CD14-positive monocyte (primary cell): Measurements from ENCODE around the gene TXNRD2. TPM values are rescaled to one million over a fixed set of nuclear protein-coding genes. Genes with fewer than 3 reads are reported as not detected.

Experiments used
- DNase-seq, 3 donors: peaks; one replicate each; pipeline ENCODE4 v3.0.0-alpha.2; 2011 to 2022
- H2AFZ ChIP-seq: 2 replicates; pipeline ENCODE4 v1.6.0; 2012; ENCODE audit warnings: mild to moderate bottlenecking, low read depth, low read length, inconsistent platforms; ENCODE audit not compliant: insufficient read depth, poor library complexity, severe bottlenecking
- H3K27ac ChIP-seq, 2 donors: 1 replicate in 1 of 2; 2 replicates in 1 of 2; pipeline ENCODE4 v1.5.1; 2012 to 2013; ENCODE audit warnings: low read length in 2 of 2, control low read depth in 1 of 2, inconsistent platforms in 1 of 2, low read depth in 1 of 2, mild to moderate bottlenecking in 1 of 2
- H3K27me3 ChIP-seq, 2 donors: one replicate each; pipeline versions ENCODE4 v1.6.0 to v1.6.1; 2011 to 2013; ENCODE audit warnings: low read length in 2 of 2; ENCODE audit not compliant: control insufficient read depth in 2 of 2, insufficient read depth in 2 of 2
- H3K36me3 ChIP-seq, 2 donors: replicated peaks in 1 of 2; 1 replicate in 1 of 2; 2 replicates in 1 of 2; pipeline versions ENCODE4 v1.5.1 to v1.6.1; 2012 to 2013; ENCODE audit warnings: low read length in 2 of 2, control low read depth in 1 of 2, inconsistent platforms in 1 of 2, mild to moderate bottlenecking in 1 of 2; ENCODE audit not compliant: insufficient read depth in 2 of 2, control insufficient read depth in 1 of 2
- H3K4me1 ChIP-seq, 2 donors: 1 replicate in 1 of 2; 2 replicates in 1 of 2; pipeline versions ENCODE4 v1.5.1 to v1.6.1; 2012 to 2013; ENCODE audit warnings: low read length in 2 of 2, control low read depth in 1 of 2, inconsistent platforms in 1 of 2, mild to moderate bottlenecking in 1 of 2, moderate library complexity in 1 of 2; ENCODE audit not compliant: insufficient read depth in 2 of 2, control insufficient read depth in 1 of 2
- H3K4me2 ChIP-seq: replicated peaks from 2 replicates; pipeline ENCODE3; 2012; ENCODE audit warnings: low read length, moderate library complexity, mild to moderate bottlenecking; ENCODE audit not compliant: poor library complexity, severe bottlenecking; ENCODE audit errors: extremely low read depth
- H3K4me3 ChIP-seq, 3 experiments: fragments of 200-600 bp in 1 of 3; sonication (generic) in 1 of 3; replicated peaks in 1 of 3; 1 replicate in 2 of 3; 2 replicates in 1 of 3; pipeline ENCODE4 v1.5.1; 2011 to 2013; ENCODE audit warnings: low read length in 3 of 3, mild to moderate bottlenecking in 3 of 3, control low read depth in 2 of 3, low read depth in 2 of 3, inconsistent platforms in 1 of 3, moderate library complexity in 1 of 3
- H3K79me2 ChIP-seq: 2 replicates; pipeline ENCODE4 v1.6.0; 2012; ENCODE audit warnings: mild to moderate bottlenecking, control low read depth, inconsistent platforms, low read length, moderate library complexity; ENCODE audit not compliant: insufficient read depth
- H3K9ac ChIP-seq: 2 replicates; pipeline ENCODE4 v1.6.0; 2017; ENCODE audit warnings: low read length, mild to moderate bottlenecking; ENCODE audit not compliant: insufficient read depth, poor library complexity, severe bottlenecking
- H3K9me3 ChIP-seq, 2 donors: replicated peaks in 1 of 2; 1 replicate in 1 of 2; 2 replicates in 1 of 2; pipeline versions ENCODE4 v1.5.1 to v1.6.1; 2012 to 2013; ENCODE audit warnings: low read length in 2 of 2, control low read depth in 1 of 2; ENCODE audit not compliant: control insufficient read depth in 1 of 2, insufficient read depth in 1 of 2
- H4K20me1 ChIP-seq: 2 replicates; pipeline ENCODE4 v1.6.0; 2012; ENCODE audit warnings: mild to moderate bottlenecking, low read length, control low read depth, moderate library complexity; ENCODE audit not compliant: insufficient read depth
- H3K27ac Mint-ChIP-seq, 7 donors: one replicate each; pipeline ENCODE4 v1.8.0; 2020; ENCODE audit warnings: mild to moderate bottlenecking in 7 of 7, mixed read lengths in 7 of 7, moderate library complexity in 6 of 7, inconsistent platforms in 2 of 7
- H3K27me3 Mint-ChIP-seq, 3 donors: one replicate each; pipeline ENCODE4 v1.8.0; 2021 to 2022; ENCODE audit warnings: low read depth in 3 of 3, mild to moderate bottlenecking in 3 of 3, mixed read lengths in 3 of 3, moderate library complexity in 3 of 3, inconsistent platforms in 1 of 3
- H3K36me3 Mint-ChIP-seq, 2 donors: one replicate each; pipeline ENCODE4 v1.8.0; 2020; ENCODE audit warnings: mixed read lengths in 2 of 2, inconsistent platforms in 1 of 2, mild to moderate bottlenecking in 1 of 2
- H3K4me1 Mint-ChIP-seq: one replicate; pipeline ENCODE4 v1.8.0; 2020; ENCODE audit warnings: mild to moderate bottlenecking, mixed read lengths
- H3K4me3 Mint-ChIP-seq, 2 donors: one replicate each; pipeline ENCODE4 v1.8.0; 2020; ENCODE audit warnings: mild to moderate bottlenecking in 2 of 2, mixed read lengths in 2 of 2, moderate library complexity in 1 of 2
- H3K9me3 Mint-ChIP-seq, 7 donors: one replicate each; pipeline ENCODE4 v1.8.0; 2020 to 2022; ENCODE audit warnings: mixed read lengths in 7 of 7, mild to moderate bottlenecking in 6 of 7, moderate library complexity in 6 of 7, inconsistent platforms in 2 of 7
- CTCF ChIP-seq: fragments of 200-600 bp; IDR thresholded peaks from one replicate; pipeline ENCODE4 v1.8.0; 2022; ENCODE audit warnings: antibody characterized with exemption, mild to moderate bottlenecking
- WGBS: methylation state at CpG from one replicate; pipeline ENCODE4 v1.1.5; 2013; ENCODE audit warnings: missing lambda C conversion rate; ENCODE audit not compliant: insufficient coverage; 5-methylcytosine and 5-hydroxymethylcytosine counted together
- intact Hi-C, 2 donors: fragments of 100-400 bp; cut with micrococcal nuclease; formaldehyde crosslinking; loops; one replicate each; pipeline versions ENCODE4 v1.15.0 to v1.15.1; 2023
- polyA plus RNA-seq, 3 donors: library from polyadenylated mRNA; depleted of rRNA in 1 of 3; unstranded in 2 of 3; stranded (reverse) in 1 of 3; fragments of 300-500 nt in 2 of 3; fragments of >200 nt in 1 of 3; fragmentation: Illumina TruSeq in 2 of 3; gene quantifications; 1 replicate in 2 of 3; 2 replicates in 1 of 3; pipeline ENCODE4 v1.2.3, GENCODE V29; 2012 to 2021

Gene TXNRD2
- polyA plus RNA-seq, 3 donors = 24.9 to 54.9 (median 30.8) TPM

- Histone ChIP-seq H4K20me1 (peaks cover 6% of the 10 kb centered on the region), H3K27me3 (no peaks in the 10 kb centered on the region), H3K4me2 (peak overlapping the region; percentile 92), H3K27ac (peak overlapping the region; percentile 64 to 91), H2AFZ (peak overlapping the region; percentile 94), H3K79me2 (peaks cover 49% of the 10 kb centered on the region), H3K36me3 (peaks cover 19 to 24% of the 10 kb centered on the region in 2 donors), H3K9me3 (no peaks in the 10 kb centered on the region), H3K9ac (peak overlapping the region; percentile 87), H3K4me3 (peak overlapping the region; percentile 55 to 97 (median 93)), H3K4me1 (peaks cover 29 to 31% of the 10 kb centered on the region in 2 donors)
- Mint-ChIP-seq H3K36me3 (peaks cover 16 to 29% of the 10 kb centered on the region in 2 donors), H3K9me3 (peaks cover 0 to 2% (median 0%) of the 10 kb centered on the region in 7 donors), H3K27me3 (peaks cover 0 to 4% (median 1%) of the 10 kb centered on the region in 3 donors), H3K4me3 (peak overlapping the region; percentile 86 to 93), H3K4me1 (peaks cover 30% of the 10 kb centered on the region), H3K27ac (peak overlapping the region; percentile 65 to 92 (median 84))
- WGBS = 1% methylated on average over 49 of the region's 49 CpGs
- intact Hi-C loops = loop anchor here (2.0 to 10.0 kb wide), 5 partner anchors 33 to 379 kb away; partner anchors contain the start of genes ARVCF (in 1 of the 2), CDC45 (in 1 of the 2), RANBP1 (in 1 of the 2) and TRMT2A (in 1 of the 2)
- no peak for TF ChIP-seq CTCF
- no peak for DNase-seq
These were observed 87.5 kb downstream of the TXNRD2 start for GRCh38 chr22:19853879-19854777.

DNA sequence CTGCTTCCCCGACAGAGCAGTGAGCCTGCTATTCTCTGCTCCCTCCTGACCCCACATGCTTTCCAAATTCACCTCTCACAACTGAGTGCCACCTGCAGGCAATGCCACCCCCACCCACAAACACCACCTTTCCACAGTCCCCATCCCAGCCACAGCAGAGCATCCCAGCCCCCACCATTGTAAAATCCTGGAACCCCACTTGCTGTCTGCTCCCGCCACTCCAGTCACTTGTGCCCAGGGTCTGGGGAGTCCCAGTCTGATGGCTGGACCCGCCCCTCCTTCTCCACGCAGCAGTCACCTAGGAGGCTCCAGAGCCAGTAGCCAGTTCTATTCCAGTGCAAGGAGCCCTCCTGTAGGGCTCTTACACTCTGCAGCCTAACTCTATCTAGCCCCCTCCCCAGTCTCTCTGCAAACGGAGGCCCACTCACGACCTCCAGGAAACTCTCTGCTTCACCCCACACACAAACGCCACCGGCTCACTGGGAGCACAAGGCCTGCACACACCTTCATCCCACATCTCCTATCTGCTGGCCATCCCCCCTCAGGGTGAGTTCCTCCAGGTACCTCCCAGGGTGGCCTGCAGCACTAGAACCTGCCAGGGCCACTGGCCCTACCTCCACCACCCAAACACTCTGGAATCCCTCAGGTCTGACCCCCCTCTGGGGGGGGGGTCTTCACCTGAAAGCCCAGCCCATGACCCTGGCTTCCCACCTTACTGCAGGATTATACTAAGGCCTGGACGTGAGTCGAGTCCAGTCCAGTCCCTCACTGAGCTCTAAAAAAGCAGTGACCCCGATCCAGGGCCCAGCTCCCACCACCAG lies 88.3 kb downstream of the TXNRD2 start:
- H3K9ac ChIP-seq = peak overlapping the region; percentile 87
- Mint-ChIP-seq H3K27me3 (peaks cover 0 to 4% (median 1%) of the 10 kb centered on the region in 3 donors), H3K4me1 (peaks cover 28% of the 10 kb centered on the region), H3K27ac (peak overlapping the region in 5 of 7 donors; percentile 51 to 92 (median 86)), H3K4me3 (peak overlapping the region; percentile 86 to 93), H3K9me3 (peaks cover 0 to 2% (median 0%) of the 10 kb centered on the region in 7 donors), H3K36me3 (peaks cover 16 to 29% of the 10 kb centered on the region in 2 donors)
- peaks cover 6% of the 10 kb centered on the region for H4K20me1 ChIP-seq
- peak overlapping the region in 2 of 3 experiments; percentile 93 to 97 for H3K4me3 ChIP-seq
- intact Hi-C loops = loop anchor here (5.0 to 10.0 kb wide), 4 partner anchors 34 to 378 kb away; partner anchors contain the start of genes ARVCF (in 1 of the 2), CDC45 (in 1 of the 2), RANBP1 (in 1 of the 2) and TRMT2A (in 1 of the 2)
- peaks cover 29 to 31% of the 10 kb centered on the region in 2 donors for H3K4me1 ChIP-seq
- no peak for TF ChIP-seq CTCF
- peak overlapping the region; percentile 94 for H2AFZ ChIP-seq
- peaks cover 49% of the 10 kb centered on the region for H3K79me2 ChIP-seq
- peaks cover 19 to 24% of the 10 kb centered on the region in 2 donors for H3K36me3 ChIP-seq
- H3K9me3 ChIP-seq = no peaks in the 10 kb centered on the region
- no peak for DNase-seq
- H3K4me2 ChIP-seq = peak overlapping the region; percentile 92
- H3K27ac ChIP-seq = peak overlapping the region in 1 of 2 donors; percentile 91
- no peaks in the 10 kb centered on the region for H3K27me3 ChIP-seq
- 74% methylated on average over 11 of the region's 11 CpGs for WGBS
